H9 (cell line): ENCODE data around the gene CCDC74A. TPM values are rescaled to one million over a fixed set of nuclear protein-coding genes. Genes with fewer than 3 reads are reported as not detected.

Source experiments
- DNase-seq: peaks from one replicate; pipeline ENCODE4 v3.0.0-alpha.2; 2017
- H2AFZ ChIP-seq: one replicate; pipeline ENCODE4 v1.6.1; 2013; ENCODE audit warnings: mild to moderate bottlenecking, low read length, control low read depth, moderate library complexity
- H2AK5ac ChIP-seq: 2 replicates; pipeline ENCODE4 v1.6.1; 2013; ENCODE audit warnings: low read length, control low read depth, mixed read lengths; ENCODE audit not compliant: insufficient read length
- H2BK120ac ChIP-seq: one replicate; pipeline ENCODE4 v1.6.1; 2013; ENCODE audit warnings: low read depth, mild to moderate bottlenecking, low read length, control low read depth, inconsistent platforms; ENCODE audit not compliant: poor library complexity, severe bottlenecking
- H2BK12ac ChIP-seq: 2 replicates; pipeline ENCODE4 v1.6.1; 2013; ENCODE audit warnings: low read length, control low read depth, mixed read lengths, low read depth; ENCODE audit not compliant: insufficient read length
- H2BK15ac ChIP-seq: 2 replicates; pipeline ENCODE4 v1.6.1; 2013; ENCODE audit warnings: low read depth, low read length, control low read depth
- H2BK20ac ChIP-seq: one replicate; pipeline ENCODE4 v1.6.1; 2013; ENCODE audit warnings: low read depth, mild to moderate bottlenecking, low read length, control low read depth, inconsistent platforms; ENCODE audit not compliant: poor library complexity, severe bottlenecking
- H2BK5ac ChIP-seq: 2 replicates; pipeline ENCODE4 v1.6.1; 2013; ENCODE audit warnings: low read length, control low read depth, mixed read lengths; ENCODE audit not compliant: insufficient read length
- H3K14ac ChIP-seq: 2 replicates; pipeline ENCODE4 v1.6.1; 2013; ENCODE audit warnings: low read length, control low read depth; ENCODE audit not compliant: insufficient read depth
- H3K18ac ChIP-seq: 2 replicates; pipeline ENCODE4 v1.6.1; 2013; ENCODE audit warnings: low read depth, mild to moderate bottlenecking, mixed read lengths, low read length, control low read depth; ENCODE audit not compliant: insufficient read length
- H3K23ac ChIP-seq: 2 replicates; pipeline ENCODE4 v1.6.1; 2013; ENCODE audit warnings: low read length, control low read depth, mixed read lengths, low read depth; ENCODE audit not compliant: insufficient read length
- H3K23me2 ChIP-seq: 2 replicates; pipeline ENCODE4 v1.6.1; 2013; ENCODE audit warnings: low read depth, mild to moderate bottlenecking, mixed read lengths, low read length, control low read depth; ENCODE audit not compliant: insufficient read length, poor library complexity, severe bottlenecking
- H3K27ac ChIP-seq: 2 replicates; pipeline ENCODE4 v1.5.1; 2013; ENCODE audit warnings: low read length, control low read depth, mixed read lengths, low read depth; ENCODE audit not compliant: insufficient read length
- H3K27me3 ChIP-seq: 2 replicates; pipeline ENCODE4 v1.6.1; 2013; ENCODE audit warnings: low read length, control low read depth, inconsistent platforms; ENCODE audit not compliant: insufficient read depth
- H3K4ac ChIP-seq: 2 replicates; pipeline ENCODE4 v1.6.1; 2013; ENCODE audit warnings: low read depth, mild to moderate bottlenecking, control low read depth, inconsistent platforms, low read length, moderate library complexity
- H3K4me1 ChIP-seq: 2 replicates; pipeline ENCODE4 v1.6.1; 2013; ENCODE audit warnings: low read length, control low read depth, inconsistent platforms; ENCODE audit not compliant: insufficient read depth
- H3K4me2 ChIP-seq: 2 replicates; pipeline ENCODE4 v1.6.1; 2013; ENCODE audit warnings: low read length, control low read depth, mixed read lengths; ENCODE audit not compliant: insufficient read length, insufficient read depth
- H3K56ac ChIP-seq: 2 replicates; pipeline ENCODE4 v1.6.1; 2013; ENCODE audit warnings: low read depth, mild to moderate bottlenecking, mixed read lengths, low read length, control low read depth; ENCODE audit not compliant: insufficient read length
- H3K79me1 ChIP-seq: 2 replicates; pipeline ENCODE4 v1.6.1; 2013; ENCODE audit warnings: low read depth, mild to moderate bottlenecking, moderate library complexity, low read length, control low read depth, inconsistent platforms; ENCODE audit not compliant: insufficient read depth, poor library complexity, severe bottlenecking
- H3K79me2 ChIP-seq: 2 replicates; pipeline ENCODE4 v1.6.1; 2013; ENCODE audit warnings: low read length, control low read depth, inconsistent platforms; ENCODE audit not compliant: insufficient read depth
- H3K9ac ChIP-seq: 2 replicates; pipeline ENCODE4 v1.6.1; 2013; ENCODE audit warnings: low read length, control low read depth, mixed read lengths; ENCODE audit not compliant: insufficient read length; ENCODE audit errors: extremely low read depth
- H3K9me3 ChIP-seq: one replicate; pipeline ENCODE4 v1.6.1; 2013; ENCODE audit warnings: low read depth, low read length, inconsistent platforms; ENCODE audit not compliant: control insufficient read depth
- H3T11ph ChIP-seq: one replicate; pipeline ENCODE4 v1.6.1; 2013; ENCODE audit warnings: mild to moderate bottlenecking, low read length, control low read depth, inconsistent platforms
- H4K20me1 ChIP-seq: one replicate; pipeline ENCODE4 v1.6.1; 2013; ENCODE audit not compliant: control insufficient read depth, insufficient read length, insufficient read depth
- H4K5ac ChIP-seq: 2 replicates; pipeline ENCODE4 v1.6.1; 2013; ENCODE audit warnings: low read depth, mild to moderate bottlenecking, mixed read lengths, low read length, control low read depth; ENCODE audit not compliant: insufficient read length
- H4K8ac ChIP-seq: replicated peaks from 2 replicates; pipeline ENCODE4 v1.6.1; 2013; ENCODE audit warnings: low read length, control low read depth, mixed read lengths, low read depth; ENCODE audit not compliant: insufficient read length
- H4K91ac ChIP-seq: 2 replicates; pipeline ENCODE4 v1.6.1; 2013; ENCODE audit warnings: low read depth, mild to moderate bottlenecking, moderate library complexity, mixed read lengths, low read length, control low read depth; ENCODE audit not compliant: insufficient read length
- H3K27ac Mint-ChIP-seq, 3 experiments: 2 replicates in 2 of 3; 3 replicates in 1 of 3; pipeline ENCODE4 v1.8.0; 2020 to 2021; ENCODE audit warnings: mixed read lengths in 3 of 3, mild to moderate bottlenecking in 1 of 3, moderate library complexity in 1 of 3
- H3K27me3 Mint-ChIP-seq: 2 replicates; pipeline ENCODE4 v1.8.0; 2021; ENCODE audit warnings: low read depth, mild to moderate bottlenecking, moderate library complexity, mixed read lengths
- H3K36me3 Mint-ChIP-seq, 3 experiments: 2 replicates in 2 of 3; 3 replicates in 1 of 3; pipeline ENCODE4 v1.8.0; 2020 to 2021; ENCODE audit warnings: low read depth in 3 of 3, mixed read lengths in 3 of 3; ENCODE audit not compliant: insufficient read depth in 1 of 3
- H3K4me1 Mint-ChIP-seq, 2 experiments: 2 replicates each; pipeline ENCODE4 v1.8.0; 2020; ENCODE audit warnings: mixed read lengths in 2 of 2
- H3K4me3 Mint-ChIP-seq, 2 experiments: 2 replicates in 1 of 2; 3 replicates in 1 of 2; pipeline ENCODE4 v1.8.0; 2020 to 2021; ENCODE audit warnings: mild to moderate bottlenecking in 2 of 2, mixed read lengths in 2 of 2, moderate library complexity in 1 of 2
- H3K9me3 Mint-ChIP-seq, 2 experiments: 2 replicates in 1 of 2; 3 replicates in 1 of 2; pipeline ENCODE4 v1.8.0; 2020; ENCODE audit warnings: mild to moderate bottlenecking in 2 of 2, mixed read lengths in 2 of 2, moderate library complexity in 1 of 2
- WGBS: extraction: QIAGEN DNeasy Blood & Tissue Kit; methylation state at CpG from one replicate; pipeline ENCODE4 v1.1.7; 2013; ENCODE audit warnings: missing lambda C conversion rate, low lambda C conversion rate, mixed read lengths; ENCODE audit not compliant: insufficient read length; ENCODE audit errors: extremely low coverage; 5-methylcytosine and 5-hydroxymethylcytosine counted together
- total RNA-seq: library from RNA; stranded (reverse); gene quantifications from 2 replicates; pipeline ENCODE4 v1.2.1, GENCODE V29; 2021
- TF ChIP-seq, protein P1 (sequence below): fragments of 200-600 bp; sonication (generic); conservative IDR thresholded peaks from 3 replicates; pipeline ENCODE4 v1.8.0; 2021; ENCODE audit warnings: antibody characterized with exemption, mild to moderate bottlenecking

CCDC74A gene
- total RNA-seq, 1 experiment from 2014 or later = 10.8 TPM

DNA sequence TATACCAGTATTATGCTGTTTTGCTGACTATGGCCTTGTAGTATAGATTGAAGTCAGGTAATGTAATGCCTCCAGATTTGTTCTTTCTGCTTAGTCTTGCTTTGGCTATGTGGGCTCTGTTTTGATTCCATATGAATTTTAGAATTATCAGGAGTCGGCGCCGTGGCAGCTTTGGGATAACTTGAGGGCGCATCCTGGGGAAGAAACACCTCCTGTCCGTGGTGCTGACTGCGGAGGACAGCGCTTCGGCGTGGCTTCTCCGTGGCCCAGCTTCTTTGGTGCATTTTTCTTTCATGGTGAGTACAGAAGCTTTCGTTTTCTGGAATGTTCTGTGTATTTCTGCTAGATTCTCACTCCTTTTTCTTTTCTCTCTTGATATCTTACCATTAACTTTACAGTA, 25.2 kb downstream of the CCDC74A start:
- no peaks in the 10 kb centered on the region for H3K4me1 ChIP-seq
- H3K56ac ChIP-seq = no peak overlapping the region
- Mint-ChIP-seq H3K4me1 (no peaks in the 10 kb centered on the region), H3K27me3 (peaks cover 14% of the 10 kb centered on the region), H3K9me3 (peaks cover 0 to 3% of the 10 kb centered on the region in 2 experiments; a peak in 2 of 5 replicates), H3K4me3 (no peak overlapping the region), H3K36me3 (no peaks in the 10 kb centered on the region), H3K27ac (no peak overlapping the region)
- H4K91ac ChIP-seq = no peak overlapping the region
- no peak overlapping the region for H2AFZ ChIP-seq
- no peak overlapping the region for H3K14ac ChIP-seq
- H3K27me3 ChIP-seq = no peaks in the 10 kb centered on the region
- no peaks in the 10 kb centered on the region for H3K9me3 ChIP-seq
- no peak overlapping the region for H3T11ph ChIP-seq
- no peaks in the 10 kb centered on the region for H3K79me1 ChIP-seq
- no peak overlapping the region for H3K23ac ChIP-seq
- no peak overlapping the region for H4K8ac ChIP-seq
- no peaks in the 10 kb centered on the region for H4K20me1 ChIP-seq
- H3K4me2 ChIP-seq = no peak overlapping the region
- H2BK120ac ChIP-seq = no peak overlapping the region
- H3K23me2 ChIP-seq = no peaks in the 10 kb centered on the region
- H2AK5ac ChIP-seq = no peak overlapping the region
- H3K18ac ChIP-seq = no peak overlapping the region
- H2BK12ac ChIP-seq = no peak overlapping the region
- H3K9ac ChIP-seq = no peak overlapping the region
- H2BK15ac ChIP-seq = no peak overlapping the region
- no peak overlapping the region for H3K4ac ChIP-seq
- H4K5ac ChIP-seq = no peak overlapping the region
- H3K27ac ChIP-seq = no peak overlapping the region
- no peak overlapping the region for H2BK5ac ChIP-seq
- TF ChIP-seq, protein P1, sequence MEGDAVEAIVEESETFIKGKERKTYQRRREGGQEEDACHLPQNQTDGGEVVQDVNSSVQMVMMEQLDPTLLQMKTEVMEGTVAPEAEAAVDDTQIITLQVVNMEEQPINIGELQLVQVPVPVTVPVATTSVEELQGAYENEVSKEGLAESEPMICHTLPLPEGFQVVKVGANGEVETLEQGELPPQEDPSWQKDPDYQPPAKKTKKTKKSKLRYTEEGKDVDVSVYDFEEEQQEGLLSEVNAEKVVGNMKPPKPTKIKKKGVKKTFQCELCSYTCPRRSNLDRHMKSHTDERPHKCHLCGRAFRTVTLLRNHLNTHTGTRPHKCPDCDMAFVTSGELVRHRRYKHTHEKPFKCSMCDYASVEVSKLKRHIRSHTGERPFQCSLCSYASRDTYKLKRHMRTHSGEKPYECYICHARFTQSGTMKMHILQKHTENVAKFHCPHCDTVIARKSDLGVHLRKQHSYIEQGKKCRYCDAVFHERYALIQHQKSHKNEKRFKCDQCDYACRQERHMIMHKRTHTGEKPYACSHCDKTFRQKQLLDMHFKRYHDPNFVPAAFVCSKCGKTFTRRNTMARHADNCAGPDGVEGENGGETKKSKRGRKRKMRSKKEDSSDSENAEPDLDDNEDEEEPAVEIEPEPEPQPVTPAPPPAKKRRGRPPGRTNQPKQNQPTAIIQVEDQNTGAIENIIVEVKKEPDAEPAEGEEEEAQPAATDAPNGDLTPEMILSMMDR = no peak
- H2BK20ac ChIP-seq = no peak overlapping the region
- no peak for DNase-seq
- WGBS = no CpG with 5 or more reads among the region's 11 CpGs
- no peaks in the 10 kb centered on the region for H3K79me2 ChIP-seq
